Peyer's patch (tissue), 4 donors: ENCODE data around the gene TREML4. TPM values are rescaled to one million over a fixed set of nuclear protein-coding genes. Genes with fewer than 3 reads are reported as not detected.

Experiments used
- DNase-seq, 3 donors: peaks; one replicate each; pipeline ENCODE4 v3.0.0-alpha.2; 2017 to 2019
- H3K27ac ChIP-seq, 4 donors: fragments of 200-600 bp; sonication (generic); one replicate each; pipeline ENCODE4 v1.5.1; 2016 to 2019
- H3K27me3 ChIP-seq, 2 donors: fragments of 200-600 bp; sonication (generic); one replicate each; pipeline ENCODE4 v1.5.1; 2019
- H3K36me3 ChIP-seq, 3 donors: fragments of 200-600 bp; sonication (generic); one replicate each; pipeline ENCODE4 v1.5.1; 2016 to 2019
- H3K4me1 ChIP-seq, 4 donors: fragments of 200-600 bp; sonication (generic); one replicate each; pipeline ENCODE4 v1.5.1; 2016 to 2019
- H3K4me3 ChIP-seq, 4 donors: fragments of 200-600 bp; sonication (generic); 1 replicate in 3 of 4; 2 replicates in 1 of 4; pipeline ENCODE4 v1.5.1; 2016 to 2019; ENCODE audit warnings: mild to moderate bottlenecking in 1 of 4
- H3K9me3 ChIP-seq, 4 donors: fragments of 200-600 bp; sonication (generic); one replicate each; pipeline ENCODE4 v1.5.1; 2016 to 2019; ENCODE audit warnings: mild to moderate bottlenecking in 1 of 4
- CTCF ChIP-seq, 6 experiments: fragments of 450-650 bp in 4 of 6; fragments of 200-600 bp in 2 of 6; sonication (generic) in 1 of 6; IDR thresholded peaks; one replicate each; pipeline ENCODE4 v1.5.1; 2017 to 2019; ENCODE audit warnings: antibody characterized with exemption in 6 of 6, mild to moderate bottlenecking in 3 of 6, moderate library complexity in 1 of 6
- POLR2A ChIP-seq, 2 donors: fragments of 450-650 bp; IDR thresholded peaks; one replicate each; pipeline ENCODE4 v1.5.1; 2017; ENCODE audit warnings: antibody characterized with exemption in 2 of 2, mild to moderate bottlenecking in 2 of 2, moderate library complexity in 2 of 2
- total RNA-seq, 4 donors: library from RNA; depleted of rRNA; stranded (reverse); fragments of >200 nt; gene quantifications; one replicate each; pipeline ENCODE4 v1.1.0, GENCODE V29; 2016

Gene TREML4
- total RNA-seq, 4 donors from 2014 or later = not detected

- H3K4me1 ChIP-seq = no peaks in the 10 kb centered on the region
- H3K36me3 ChIP-seq = no peaks in the 10 kb centered on the region
- H3K9me3 ChIP-seq = peaks cover 0 to 5% (median 0%) of the 10 kb centered on the region in 4 donors
- TF ChIP-seq CTCF (IDR thresholded peaks at IDR 0.05) (no peak), POLR2A (IDR thresholded peaks at IDR 0.05) (no peak)
- H3K4me3 ChIP-seq = no peak overlapping the region
- DNase-seq = no peak
- no peak overlapping the region for H3K27ac ChIP-seq
- H3K27me3 ChIP-seq = no peaks in the 10 kb centered on the region
Observed at GRCh38 chr6:41209547-41210320, 18.4 kb upstream of the TREML4 start.

- Histone ChIP-seq H3K9me3 (peaks cover 0 to 7% (median 0%) of the 10 kb centered on the region in 4 donors), H3K27ac (no peak overlapping the region), H3K4me3 (no peak overlapping the region), H3K27me3 (no peaks in the 10 kb centered on the region), H3K4me1 (no peaks in the 10 kb centered on the region), H3K36me3 (no peaks in the 10 kb centered on the region)
- no peak for TF ChIP-seq POLR2A (IDR thresholded peaks at IDR 0.05)
- TF ChIP-seq CTCF (IDR thresholded peaks at IDR 0.05) = no peak
- DNase-seq = no peak
Observed at GRCh38 chr6:41214559-41215238, 13.4 kb upstream of the TREML4 start.

GRCh38 chr6:41215777-41216176 is 12.4 kb upstream of the TREML4 start:
- TF ChIP-seq POLR2A (IDR thresholded peaks at IDR 0.05) (no peak), CTCF (IDR thresholded peaks at IDR 0.05) (no peak)
- no peak overlapping the region for H3K27ac ChIP-seq
- H3K36me3 ChIP-seq = no peaks in the 10 kb centered on the region
- no peaks in the 10 kb centered on the region for H3K4me1 ChIP-seq
- peaks cover 0 to 7% (median 0%) of the 10 kb centered on the region in 4 donors for H3K9me3 ChIP-seq
- no peak for DNase-seq
- no peaks in the 10 kb centered on the region for H3K27me3 ChIP-seq
- no peak overlapping the region for H3K4me3 ChIP-seq

- Histone ChIP-seq H3K4me3 (no peak overlapping the region), H3K27me3 (no peaks in the 10 kb centered on the region), H3K27ac (no peak overlapping the region), H3K36me3 (no peaks in the 10 kb centered on the region), H3K4me1 (no peaks in the 10 kb centered on the region), H3K9me3 (peaks cover 0 to 7% (median 0%) of the 10 kb centered on the region in 4 donors)
- TF ChIP-seq CTCF (IDR thresholded peaks at IDR 0.05) (no peak), POLR2A (IDR thresholded peaks at IDR 0.05) (no peak)
- DNase-seq = no peak
Observed at GRCh38 chr6:41216616-41217015, 11.5 kb upstream of the TREML4 start.

GRCh38 chr6:41222045-41222444 is 6.1 kb upstream of the TREML4 start:
- no peaks in the 10 kb centered on the region for H3K27me3 ChIP-seq
- H3K4me3 ChIP-seq = no peak overlapping the region
- no peak overlapping the region for H3K27ac ChIP-seq
- DNase-seq = no peak
- H3K9me3 ChIP-seq = no peaks in the 10 kb centered on the region
- no peaks in the 10 kb centered on the region for H3K36me3 ChIP-seq
- no peaks in the 10 kb centered on the region for H3K4me1 ChIP-seq
- TF ChIP-seq POLR2A (IDR thresholded peaks at IDR 0.05) = no peak

GRCh38 chr6:41222513-41222912 is 5.6 kb upstream of the TREML4 start:
- H3K4me3 ChIP-seq = no peak overlapping the region
- no peak overlapping the region for H3K27ac ChIP-seq
- TF ChIP-seq POLR2A (IDR thresholded peaks at IDR 0.05) = no peak
- no peak for TF ChIP-seq CTCF (IDR thresholded peaks at IDR 0.05)
- H3K27me3 ChIP-seq = no peaks in the 10 kb centered on the region
- H3K4me1 ChIP-seq = no peaks in the 10 kb centered on the region
- H3K36me3 ChIP-seq = no peaks in the 10 kb centered on the region
- no peak for DNase-seq
- H3K9me3 ChIP-seq = no peaks in the 10 kb centered on the region
